Suppressor macrophage (primary cell): ENCODE results near the gene APOC1.
"Not testable (repeated sequence)": the region's sequence is repeated elsewhere in the genome, so short reads cannot be mapped to it uniquely, and the experiment has no call there.

Source experiments
- DNase-seq, 4 experiments: peaks; one replicate each; pipeline ENCODE4 v3.0.0-alpha.2; 2020 to 2022
- total RNA-seq, 17 experiments: gene quantifications; one replicate each; lab custom pipeline; 2026; ENCODE audit warnings: mixed read lengths in 6 of 17, inconsistent platforms in 3 of 17; lab: John Stamatoyannopoulos, UW

The APOC1 gene
- total RNA-seq, result 107 to 320 (median 206) reads per million in 17 experiments

DNA sequence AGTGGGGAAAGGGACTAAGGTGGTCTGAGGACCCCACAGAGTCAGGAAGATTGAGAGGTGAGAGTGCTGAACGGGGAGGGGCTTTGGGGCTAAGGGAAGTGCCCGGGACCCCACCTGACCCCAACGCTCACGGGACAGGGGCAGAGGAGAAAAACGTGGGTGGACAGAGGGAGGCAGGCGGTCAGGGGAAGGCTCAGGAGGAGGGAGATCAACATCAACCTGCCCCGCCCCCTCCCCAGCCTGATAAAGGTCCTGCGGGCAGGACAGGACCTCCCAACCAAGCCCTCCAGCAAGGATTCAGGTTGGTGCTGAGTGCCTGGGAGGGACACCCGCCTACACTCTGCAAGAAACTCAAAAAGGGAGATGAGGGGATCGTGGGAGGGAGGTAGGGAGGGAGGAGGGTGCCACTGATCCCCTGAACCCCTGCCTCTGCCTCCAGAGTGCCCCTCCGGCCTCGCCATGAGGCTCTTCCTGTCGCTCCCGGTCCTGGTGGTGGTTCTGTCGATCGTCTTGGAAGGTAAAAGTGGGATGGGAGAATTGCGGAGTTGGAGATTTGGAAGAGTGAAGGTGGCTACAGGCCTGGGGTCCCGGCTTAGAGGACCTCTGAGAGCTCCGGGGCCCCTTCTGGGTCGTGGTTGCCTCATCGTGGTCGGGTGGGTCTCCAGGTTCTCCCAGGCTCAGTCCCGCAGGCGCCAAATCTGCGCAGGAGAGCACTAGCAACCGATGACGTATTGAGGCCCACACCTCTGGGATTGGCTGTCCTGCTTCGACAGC is at the start of gene APOC1:
Gene APOC1 (plus strand): TSS at position 176 of the 774 bp plus-strand sequence. CDS start 284 bp downstream, at position 460.
- DNase-seq, result peak; percentile 83 to 90 (median 87)

DNA sequence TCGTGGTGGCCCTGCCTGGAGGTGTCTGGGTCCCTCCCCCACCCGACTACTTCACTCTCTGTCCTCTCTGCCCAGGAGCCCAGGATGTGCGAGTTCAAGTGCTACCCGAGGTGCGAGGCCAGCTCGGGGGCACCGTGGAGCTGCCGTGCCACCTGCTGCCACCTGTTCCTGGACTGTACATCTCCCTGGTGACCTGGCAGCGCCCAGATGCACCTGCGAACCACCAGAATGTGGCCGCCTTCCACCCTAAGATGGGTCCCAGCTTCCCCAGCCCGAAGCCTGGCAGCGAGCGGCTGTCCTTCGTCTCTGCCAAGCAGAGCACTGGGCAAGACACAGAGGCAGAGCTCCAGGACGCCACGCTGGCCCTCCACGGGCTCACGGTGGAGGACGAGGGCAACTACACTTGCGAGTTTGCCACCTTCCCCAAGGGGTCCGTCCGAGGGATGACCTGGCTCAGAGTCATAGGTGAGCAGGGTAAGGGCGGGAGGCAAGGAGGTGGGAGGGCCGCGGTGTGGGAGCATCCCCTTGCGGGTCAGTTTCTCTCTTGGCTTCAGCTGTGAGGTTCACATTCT is 49.1 kb upstream of the APOC1 start:
- DNase-seq, result no peak

DNA sequence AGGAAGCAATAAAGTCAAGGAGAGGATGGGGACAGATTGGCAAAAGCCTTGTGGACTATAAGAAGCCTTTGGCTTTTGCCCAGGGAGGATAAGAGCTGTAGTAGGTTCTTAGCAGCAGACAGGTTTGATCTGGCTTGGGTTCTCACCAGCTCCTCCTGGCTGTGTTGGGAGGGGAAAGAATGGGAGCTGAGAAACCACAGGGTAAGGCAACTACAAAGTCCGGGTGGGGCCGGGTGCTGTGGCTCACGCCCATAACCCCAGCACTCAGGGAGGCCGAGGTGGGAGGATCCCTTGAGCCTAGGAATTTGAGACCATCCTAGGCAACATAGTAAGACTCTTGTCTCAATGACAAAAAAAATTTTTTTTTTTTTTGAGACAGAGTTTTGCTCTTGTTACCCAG is 47.7 kb upstream of the APOC1 start:
- DNase-seq, result no peak

DNA sequence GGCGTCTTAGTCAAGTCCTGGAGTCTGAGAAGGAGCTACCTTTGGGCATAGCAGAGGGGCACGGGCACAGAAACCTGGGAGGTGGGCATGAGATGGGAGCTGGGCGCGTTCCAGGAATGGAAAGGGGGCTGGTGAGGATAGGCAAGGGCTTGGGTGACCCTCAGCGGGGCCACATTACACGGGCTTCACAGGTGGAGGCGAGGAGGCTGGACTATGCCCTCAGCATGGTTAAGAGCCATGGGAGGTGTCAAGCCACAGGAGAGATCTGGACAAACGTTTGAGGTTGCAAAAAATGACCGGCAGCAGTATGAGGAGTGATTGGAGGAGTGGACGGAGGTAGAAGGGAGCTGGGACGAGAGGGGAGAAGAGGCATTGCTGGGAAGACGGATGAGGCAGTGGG is 46.8 kb upstream of the APOC1 start:
- no peak for DNase-seq

DNA sequence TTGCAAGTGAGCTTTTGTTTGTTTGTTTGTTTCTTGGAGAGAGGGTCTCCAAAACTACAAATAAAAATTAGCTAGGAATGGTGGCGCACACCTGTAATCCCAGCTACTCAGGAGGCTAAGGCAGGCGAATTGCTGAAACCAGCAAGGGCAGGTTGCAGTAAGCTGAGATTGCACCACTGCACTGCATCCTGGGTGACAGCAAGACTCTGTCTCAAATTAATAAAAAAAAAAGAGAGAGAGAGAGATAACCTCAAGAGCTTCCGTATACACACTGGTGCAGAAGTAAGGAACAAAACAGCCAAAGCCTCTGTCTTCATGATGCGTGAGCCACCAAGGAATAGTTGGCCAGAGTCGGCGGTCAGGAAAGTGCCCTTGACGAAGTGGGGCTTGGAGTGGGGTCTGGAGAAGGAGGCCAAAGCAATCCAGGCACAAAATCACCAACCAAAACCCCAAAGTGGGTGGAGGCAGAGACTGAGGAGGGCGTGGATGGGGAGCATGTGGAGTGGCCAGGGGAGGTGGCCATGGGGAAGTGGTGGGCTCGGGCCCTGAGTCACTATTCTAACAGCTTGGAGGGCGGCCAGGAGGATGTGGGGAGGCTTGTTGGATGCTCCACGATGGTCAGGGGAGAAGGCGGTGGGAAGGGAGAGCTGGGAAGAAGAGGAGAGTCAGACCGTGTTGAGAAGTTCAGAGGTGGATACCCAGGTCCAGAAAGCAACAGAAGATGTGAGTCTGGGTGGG is 44.5 kb upstream of the APOC1 start:
- DNase-seq, result peak; percentile 87 to 92 (median 90)

DNA sequence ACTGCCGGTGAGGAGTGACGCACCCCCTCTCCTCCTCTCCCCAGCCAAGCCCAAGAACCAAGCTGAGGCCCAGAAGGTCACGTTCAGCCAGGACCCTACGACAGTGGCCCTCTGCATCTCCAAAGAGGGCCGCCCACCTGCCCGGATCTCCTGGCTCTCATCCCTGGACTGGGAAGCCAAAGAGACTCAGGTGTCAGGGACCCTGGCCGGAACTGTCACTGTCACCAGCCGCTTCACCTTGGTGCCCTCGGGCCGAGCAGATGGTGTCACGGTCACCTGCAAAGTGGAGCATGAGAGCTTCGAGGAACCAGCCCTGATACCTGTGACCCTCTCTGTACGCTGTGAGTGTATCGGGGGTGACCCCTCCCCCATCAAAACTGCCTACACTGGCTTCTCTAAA is 42.6 kb upstream of the APOC1 start:
- DNase-seq, result no peak

DNA sequence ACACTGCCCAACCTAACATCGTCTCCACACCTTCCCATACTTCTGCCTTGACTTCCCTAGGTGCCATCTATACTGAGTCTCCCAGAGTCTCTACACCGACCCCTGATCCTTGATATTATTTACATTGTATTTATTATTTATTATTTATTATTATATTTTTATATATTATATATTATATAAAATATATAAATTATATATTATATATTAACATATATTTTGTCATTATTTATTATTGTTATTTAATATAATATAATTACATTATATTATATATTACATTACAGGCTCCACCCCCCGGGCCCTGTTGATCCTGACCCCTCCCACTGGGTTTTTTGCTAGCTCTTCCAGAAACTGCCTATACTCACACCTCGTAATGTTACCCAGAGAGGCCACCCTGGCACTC is 41.7 kb upstream of the APOC1 start:
- DNase-seq, result no peak

DNA sequence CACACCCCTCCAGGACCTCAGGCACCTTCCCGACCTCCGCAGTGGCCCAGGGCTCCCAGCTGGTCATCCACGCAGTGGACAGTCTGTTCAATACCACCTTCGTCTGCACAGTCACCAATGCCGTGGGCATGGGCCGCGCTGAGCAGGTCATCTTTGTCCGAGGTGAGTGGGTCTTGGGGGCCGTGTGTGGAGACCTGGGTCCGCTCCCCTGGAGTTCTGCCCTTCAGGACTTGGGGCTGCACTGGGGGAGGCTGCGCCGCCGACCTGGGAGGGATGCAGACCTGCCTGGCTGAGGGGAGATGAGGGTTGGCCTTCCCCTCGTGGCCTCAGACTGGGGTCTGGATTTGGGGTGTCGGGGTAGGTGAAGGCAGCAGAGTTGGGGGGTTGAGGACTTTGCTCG is 40.1 kb upstream of the APOC1 start:
- DNase-seq, result no peak

DNA sequence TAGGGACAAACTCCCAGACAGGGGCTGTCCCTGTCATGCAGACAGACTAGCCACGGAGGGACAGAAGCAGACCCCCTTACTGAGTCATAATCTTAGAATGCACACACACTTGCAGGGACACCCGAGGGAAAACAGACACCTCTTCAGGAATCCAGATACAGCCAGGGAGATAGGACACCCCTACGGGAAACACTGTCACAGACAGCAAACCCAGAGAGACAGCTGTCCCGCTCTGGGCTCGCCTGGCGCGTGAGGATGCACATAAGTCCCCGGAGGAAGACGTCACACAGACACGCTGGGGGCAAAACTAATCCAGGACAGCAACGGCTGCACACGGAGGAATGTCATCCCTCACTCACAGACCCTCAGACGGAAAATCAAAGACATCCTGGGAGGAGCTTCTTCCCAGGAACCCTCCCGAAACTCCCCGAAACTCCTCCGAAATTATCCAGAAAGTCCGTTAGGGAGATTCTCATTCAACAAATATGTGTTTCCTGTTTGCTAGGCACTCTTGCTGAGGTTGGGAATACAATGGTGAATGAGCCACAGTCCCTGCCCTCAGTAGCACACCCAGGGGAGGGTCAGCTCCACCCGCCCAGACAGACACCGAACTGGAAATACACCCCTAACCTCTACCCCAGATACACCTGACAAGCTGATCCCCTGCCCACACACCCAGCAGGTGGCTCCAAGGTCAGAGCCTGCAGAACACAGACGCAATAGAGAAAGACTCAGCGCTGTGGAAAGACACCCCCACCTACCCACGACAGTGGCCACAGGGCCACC is 38.5 kb upstream of the APOC1 start:
- no peak for DNase-seq

DNA sequence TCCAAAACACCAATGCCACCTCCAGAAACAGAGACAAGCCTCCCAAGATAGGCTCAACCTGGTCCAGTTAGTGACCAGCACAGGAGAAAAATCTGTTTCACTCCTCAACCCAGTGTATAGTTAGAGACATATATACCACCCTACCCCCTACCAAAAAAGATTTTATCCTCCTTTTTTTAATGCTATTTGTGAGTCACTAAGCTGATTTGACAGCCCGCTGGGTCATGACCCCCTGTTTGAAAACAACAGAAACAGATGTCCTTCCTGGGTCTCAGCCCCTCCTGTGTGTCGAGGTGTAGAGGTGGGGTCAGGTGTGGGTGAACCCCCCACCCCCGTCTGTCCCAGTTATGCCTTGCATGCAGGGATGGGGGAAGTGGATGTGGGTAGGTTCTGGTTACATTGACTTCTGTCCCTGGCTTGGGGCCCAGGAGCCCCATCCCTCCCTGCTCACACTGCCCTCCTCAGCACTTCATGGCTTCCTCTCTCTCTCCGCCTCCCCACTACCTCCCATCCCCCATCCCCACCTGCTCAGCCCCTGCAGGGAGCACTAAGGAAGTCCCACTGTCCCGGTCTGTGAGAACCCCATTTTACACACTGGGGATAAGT is 37.4 kb upstream of the APOC1 start:
- peak in 2 of 4 experiments; percentile 11 to 20 for DNase-seq

DNA sequence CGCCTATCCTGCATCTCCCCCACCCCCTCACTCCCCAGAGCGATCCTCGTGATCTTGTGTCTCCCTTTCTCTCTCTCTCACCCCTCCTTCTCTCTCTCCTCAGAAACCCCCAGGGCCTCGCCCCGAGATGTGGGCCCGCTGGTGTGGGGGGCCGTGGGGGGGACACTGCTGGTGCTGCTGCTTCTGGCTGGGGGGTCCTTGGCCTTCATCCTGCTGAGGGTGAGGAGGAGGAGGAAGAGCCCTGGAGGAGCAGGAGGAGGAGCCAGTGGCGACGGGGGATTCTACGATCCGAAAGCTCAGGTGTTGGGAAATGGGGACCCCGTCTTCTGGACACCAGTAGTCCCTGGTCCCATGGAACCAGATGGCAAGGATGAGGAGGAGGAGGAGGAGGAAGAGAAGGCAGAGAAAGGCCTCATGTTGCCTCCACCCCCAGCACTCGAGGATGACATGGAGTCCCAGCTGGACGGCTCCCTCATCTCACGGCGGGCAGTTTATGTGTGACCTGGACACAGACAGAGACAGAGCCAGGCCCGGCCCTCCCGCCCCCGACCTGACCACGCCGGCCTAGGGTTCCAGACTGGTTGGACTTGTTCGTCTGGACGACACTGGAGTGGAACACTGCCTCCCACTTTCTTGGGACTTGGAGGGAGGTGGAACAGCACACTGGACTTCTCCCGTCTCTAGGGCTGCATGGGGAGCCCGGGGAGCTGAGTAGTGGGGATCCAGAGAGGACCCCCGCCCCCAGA is 36.1 kb upstream of the APOC1 start:
- no peak for DNase-seq

DNA sequence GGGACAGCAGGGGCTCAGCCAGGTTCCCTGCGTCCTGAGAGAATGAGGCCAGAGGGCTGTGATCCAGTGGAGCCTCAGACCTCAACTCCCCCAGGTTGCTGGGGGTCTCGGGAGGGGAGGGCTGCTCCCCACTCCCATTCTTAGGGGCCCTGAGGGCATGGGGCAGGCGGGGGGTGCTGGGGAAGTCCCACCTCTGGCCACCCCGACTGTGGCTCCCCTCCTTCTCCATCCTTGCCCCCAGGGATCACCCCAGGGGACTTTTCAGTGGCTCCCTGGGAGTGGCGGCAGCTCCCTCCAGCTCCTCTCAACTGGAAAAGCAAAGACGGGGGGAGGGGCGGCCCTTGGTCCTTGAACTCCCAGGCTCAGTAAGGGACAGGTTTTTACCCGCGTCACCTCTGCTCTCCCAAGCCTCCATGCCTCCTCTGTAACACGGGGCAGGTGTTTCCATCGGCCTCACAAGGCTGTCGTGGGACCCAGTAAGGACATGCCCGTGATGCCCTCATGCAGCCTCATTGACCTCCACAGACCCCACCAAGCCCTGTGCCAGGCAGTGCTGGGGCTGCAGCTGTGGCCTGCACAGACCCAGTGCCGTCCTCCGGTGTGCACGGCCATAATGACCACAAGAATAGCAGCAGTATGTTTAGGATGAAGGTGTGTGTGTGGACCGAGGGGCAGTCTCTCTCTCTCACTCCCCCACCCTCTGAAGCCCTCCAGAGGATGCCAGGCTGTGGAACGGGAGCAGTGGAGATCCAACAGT is 34.9 kb upstream of the APOC1 start:
- DNase-seq, result no peak

DNA sequence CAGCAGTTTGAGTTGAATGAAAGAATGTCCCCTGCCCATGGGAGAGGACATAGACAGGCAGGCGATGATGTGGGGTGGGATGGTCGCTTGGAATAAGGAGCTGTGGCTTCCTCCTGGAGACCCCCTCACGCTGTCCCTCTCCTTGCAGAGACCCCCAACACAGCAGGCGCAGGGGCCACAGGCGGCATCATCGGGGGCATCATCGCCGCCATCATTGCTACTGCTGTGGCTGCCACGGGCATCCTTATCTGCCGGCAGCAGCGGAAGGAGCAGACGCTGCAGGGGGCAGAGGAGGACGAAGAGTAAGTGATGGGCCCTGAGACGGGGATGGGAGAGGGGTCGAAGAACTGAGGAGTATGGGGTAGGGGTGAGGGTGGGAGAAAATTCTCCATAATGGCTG is 32.3 kb upstream of the APOC1 start:
- no peak for DNase-seq

DNA sequence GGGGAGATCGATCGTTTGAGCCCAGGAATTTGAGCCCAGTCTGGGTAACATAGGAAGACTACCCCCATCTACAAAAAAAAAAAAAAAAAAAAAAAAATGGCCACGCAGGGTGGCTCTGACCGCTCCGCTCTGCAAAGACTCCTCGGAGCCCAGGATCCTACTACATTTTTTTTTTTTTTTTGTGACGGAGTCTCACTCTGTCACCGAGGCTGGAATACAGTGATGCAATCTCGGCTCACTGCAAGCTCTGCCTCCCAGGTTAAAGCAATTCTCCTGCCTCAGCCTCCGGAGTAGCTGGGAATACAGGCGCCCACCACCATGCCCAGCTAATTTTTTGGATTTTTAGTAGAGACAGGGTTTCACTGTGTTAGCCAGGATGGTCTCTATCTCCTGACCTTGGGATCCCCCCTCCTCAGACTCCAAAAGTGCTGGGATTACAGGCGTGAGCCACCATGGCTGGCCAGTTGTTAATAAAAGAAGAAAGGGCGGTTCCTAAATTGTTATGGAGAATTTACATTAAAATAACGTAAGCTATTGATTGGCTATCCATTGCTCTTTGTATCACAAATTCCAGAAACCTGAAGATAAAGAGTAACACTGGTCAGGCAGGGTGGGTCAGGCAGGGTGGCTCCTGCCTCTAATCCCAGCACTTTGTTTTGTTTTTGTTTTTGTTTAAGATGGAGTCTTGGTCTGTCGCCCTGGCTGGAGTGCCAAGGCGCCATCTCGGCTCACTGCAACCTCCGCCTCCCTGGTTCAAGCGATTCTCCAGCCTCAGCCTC is 31.6 kb upstream of the APOC1 start:
- not testable (repeated sequence) for DNase-seq

DNA sequence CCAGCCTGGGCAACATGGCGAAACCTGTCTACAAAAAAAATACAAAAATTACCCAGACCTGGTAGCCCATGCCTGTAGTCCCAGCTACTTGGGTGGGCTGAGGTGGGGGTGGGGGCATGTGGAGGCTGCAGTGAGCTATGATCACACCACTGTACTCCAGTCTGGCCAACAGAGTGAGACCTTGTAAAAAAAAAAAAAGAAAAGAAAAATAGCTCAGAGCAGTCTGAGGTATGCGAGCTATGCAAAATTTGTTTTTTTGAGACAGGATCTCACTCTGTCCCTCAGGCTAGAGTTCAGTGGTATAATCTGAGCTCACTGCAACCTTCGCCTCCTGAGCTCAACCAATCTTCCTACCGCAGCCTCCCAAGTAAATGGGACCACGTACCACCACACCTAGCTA is 30.5 kb upstream of the APOC1 start:
- no peak for DNase-seq

DNA sequence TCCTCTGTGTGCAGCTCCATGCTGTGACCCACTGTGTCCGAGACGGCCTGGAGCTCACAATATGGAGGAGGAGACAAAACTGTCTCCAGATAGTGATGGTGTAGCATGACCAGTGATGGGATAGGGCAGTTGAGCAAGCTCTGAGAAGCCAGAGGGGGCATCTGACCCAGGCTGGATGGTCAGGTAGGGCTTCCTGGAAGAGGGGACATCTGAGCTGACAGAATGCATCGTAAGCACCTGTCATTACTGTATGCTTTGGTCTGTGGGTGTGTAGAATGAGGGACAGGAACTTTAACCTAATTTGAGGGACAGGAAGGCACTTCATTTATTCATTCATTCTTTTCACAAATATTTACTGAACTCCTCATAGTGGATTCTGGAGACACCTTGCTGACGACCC is 29.8 kb upstream of the APOC1 start:
- no peak for DNase-seq

DNA sequence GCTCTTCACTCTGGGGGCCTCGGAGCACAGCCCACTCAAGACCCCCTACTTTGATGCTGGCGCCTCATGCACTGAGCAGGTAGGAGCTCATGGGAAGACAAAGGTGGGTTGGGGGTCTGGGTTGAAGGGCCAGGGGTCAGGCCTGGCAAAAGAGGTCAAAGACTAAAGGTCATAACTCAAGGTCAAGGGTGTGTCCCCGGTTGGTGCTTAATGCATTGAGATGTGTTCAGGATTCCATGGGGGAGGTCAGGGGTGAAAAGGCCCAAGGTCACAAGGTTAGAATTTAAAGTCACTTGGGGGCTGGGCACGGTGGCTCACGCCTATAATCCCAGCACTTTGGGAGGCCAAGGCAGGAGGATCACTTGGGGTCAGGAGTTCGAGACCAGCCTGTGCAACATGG is 28.3 kb upstream of the APOC1 start:
- no peak for DNase-seq

DNA sequence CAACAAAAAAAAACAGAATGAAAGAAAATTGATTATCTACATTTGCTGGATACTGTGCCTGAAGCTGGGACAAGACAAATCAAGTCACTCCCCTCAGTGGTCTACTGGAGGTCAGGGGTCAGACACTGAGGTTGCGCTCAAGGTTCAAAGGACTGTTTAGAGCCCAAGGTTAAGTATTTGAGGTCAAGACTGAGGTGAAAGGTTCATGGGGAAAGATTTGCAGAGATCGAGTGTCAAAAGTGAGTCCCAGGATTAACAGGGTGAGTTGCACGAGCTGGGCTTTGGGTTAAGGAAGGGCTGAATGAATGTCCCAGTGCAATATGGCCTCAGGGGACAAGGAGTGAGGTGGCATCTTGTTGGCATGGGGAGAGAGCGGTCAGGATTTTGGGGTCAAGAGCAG is 26.8 kb upstream of the APOC1 start:
- DNase-seq, result no peak

DNA sequence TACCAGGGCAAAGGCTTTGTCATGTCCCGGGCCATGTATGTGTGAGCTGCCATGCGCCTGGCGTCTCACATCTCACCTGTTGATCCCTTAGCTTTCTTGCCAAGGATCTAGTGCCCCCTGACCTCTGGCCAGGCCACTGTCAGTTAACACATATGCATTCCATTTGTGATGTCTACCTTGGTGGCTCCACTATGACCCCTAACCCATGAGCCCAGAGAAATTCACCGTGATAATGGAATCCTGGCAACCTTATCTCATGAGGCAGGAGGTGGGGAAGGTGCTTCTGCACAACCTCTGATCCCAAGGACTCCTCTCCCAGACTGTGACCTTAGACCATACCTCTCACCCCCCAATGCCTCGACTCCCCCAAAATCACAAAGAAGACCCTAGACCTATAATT is 26.1 kb upstream of the APOC1 start:
- DNase-seq, result not testable (repeated sequence)

DNA sequence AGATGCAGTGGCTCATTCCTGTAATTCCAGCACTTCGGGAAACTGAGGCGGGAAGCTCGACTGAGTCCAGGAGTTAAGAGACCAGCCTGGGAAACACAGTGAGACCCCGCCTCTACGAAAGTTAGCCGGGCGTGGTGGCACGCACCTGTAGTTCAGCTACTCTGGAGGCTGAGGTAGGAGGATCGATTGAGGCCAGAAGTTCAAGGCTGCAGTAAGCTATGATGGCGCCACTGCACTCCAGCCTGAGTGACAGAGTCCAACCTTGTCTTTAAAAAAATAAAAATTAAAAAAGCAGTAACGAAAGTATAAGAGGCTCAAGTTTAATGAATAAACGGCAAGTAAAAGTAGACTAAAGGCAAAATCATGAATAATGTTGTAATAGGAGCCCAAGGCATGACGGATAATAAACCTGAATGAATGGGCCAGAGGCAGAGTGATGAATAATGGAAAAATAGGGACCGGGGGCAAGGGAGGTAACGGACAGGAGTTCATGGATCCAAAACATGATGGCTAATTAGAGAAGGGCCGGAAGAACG is 24.5 kb upstream of the APOC1 start:
- DNase-seq, result no peak
